SKM-1 treated with dmso at 0.1 percent for 144 hours (cell line): ENCODE results near the gene SCNM1.
A peak's percentile ranks its signal among the peaks of the same experiment; 100 is the strongest.
"Not testable (repeated sequence)": the region's sequence is repeated elsewhere in the genome, so short reads cannot be mapped to it uniquely, and the experiment has no call there.

Source experiments
- DNase-seq: peaks from one replicate; lab custom pipeline; 2025; ENCODE audit not compliant: unreplicated experiment; lab: John Stamatoyannopoulos, UW

Gene SCNM1

DNA sequence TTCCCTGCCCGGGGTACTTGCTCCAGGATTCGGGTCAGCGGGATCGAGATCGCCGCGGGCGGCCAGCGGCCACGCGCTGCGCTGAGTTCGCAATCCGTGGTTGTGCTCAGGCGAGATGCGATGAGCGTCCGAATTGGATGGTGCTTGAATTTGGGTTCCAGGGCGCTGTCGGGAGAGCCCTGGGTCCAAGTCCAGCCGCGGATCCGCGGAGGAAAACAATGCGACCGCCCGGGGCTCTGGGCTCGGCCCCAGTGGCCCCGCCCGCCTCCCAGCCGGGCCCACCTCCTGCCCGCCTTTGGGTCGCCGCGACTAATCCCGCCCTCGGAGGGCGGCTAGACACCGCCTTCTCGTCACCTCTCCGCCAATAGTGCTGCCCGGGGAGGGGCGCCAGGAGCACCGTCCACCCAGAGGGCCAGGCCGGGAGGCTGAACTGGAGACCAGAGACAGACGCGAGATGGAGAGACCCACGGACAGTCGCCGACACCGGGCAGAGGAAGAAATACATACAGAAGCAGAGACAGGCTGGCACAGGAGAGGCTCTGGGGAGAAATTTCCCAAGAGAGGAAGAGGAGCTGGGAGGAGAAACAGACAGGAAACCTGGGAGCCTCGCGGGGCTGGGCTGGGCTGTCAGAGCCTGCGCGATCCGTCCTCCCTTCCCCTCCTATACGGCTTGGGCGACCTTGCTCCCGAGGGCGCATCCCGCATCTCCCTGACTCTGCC is 19.4 kb upstream of the SCNM1 start, which contains the start of gene SEMA6C:
TSS of gene SEMA6C (minus strand) at position 220 of the 720 bp plus-strand sequence. CDS start 4,010 bp downstream, outside the sequence.
- peak; percentile 96 for DNase-seq

DNA sequence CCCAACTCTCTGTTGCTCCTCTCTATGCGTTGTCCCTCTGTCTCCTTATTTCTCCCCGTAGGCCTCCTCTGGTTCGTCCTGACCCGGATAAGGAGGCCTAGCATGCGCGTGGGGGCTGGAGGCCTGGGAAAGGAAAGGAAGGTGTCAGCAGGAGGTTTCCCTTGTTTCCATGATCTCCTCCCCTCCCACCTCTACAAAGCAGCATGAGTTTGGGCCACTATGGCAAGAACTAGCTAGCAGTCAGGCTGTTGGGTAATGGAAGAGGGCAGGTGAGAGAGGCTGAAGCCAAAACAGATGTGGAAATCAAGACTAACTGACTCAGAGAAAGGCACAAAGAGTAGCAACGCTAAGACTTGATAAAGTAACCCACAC is 18.8 kb upstream of the SCNM1 start:
- DNase-seq, result no peak

DNA sequence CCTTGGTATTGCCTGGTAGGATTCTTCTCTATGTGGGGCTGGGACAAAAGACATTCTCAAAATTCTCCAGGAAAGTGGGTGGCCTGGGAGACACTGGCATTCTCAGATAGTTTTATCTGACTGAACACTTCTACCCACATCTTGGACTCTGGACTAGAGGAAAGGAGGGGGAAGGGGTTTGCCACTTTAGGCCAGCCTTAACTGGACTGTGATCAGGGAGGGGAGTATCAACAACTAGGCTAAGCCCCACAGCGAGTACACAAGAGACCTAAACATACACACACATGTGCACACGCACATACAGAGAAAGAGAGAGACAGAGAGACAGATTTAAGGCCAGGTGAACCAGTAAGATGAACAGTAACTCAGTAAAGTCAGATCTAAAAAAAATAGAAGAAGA is 18.3 kb upstream of the SCNM1 start:
- DNase-seq, result no peak

DNA sequence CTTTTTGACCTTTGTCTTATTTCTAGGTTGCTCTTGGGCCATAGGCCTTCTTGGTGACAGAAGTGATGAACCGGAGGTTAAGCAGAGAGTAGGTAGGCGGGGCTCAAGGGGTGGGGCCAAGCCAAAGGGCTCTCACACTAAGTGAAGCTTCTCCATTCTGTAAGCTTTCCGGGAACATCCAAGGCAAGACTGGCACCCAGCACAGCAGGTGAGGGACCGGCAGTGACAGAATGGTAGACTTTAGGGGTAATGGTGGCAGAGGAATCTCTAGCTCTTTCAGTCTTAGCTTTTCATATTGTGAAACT is 9.5 kb upstream of the SCNM1 start, which contains the start of gene TNFAIP8L2:
TSS of gene TNFAIP8L2 (plus strand) at position 135 of the 305 bp plus-strand sequence. CDS start 2,049 bp downstream, outside the sequence.
- peak; percentile 91 for DNase-seq

DNA sequence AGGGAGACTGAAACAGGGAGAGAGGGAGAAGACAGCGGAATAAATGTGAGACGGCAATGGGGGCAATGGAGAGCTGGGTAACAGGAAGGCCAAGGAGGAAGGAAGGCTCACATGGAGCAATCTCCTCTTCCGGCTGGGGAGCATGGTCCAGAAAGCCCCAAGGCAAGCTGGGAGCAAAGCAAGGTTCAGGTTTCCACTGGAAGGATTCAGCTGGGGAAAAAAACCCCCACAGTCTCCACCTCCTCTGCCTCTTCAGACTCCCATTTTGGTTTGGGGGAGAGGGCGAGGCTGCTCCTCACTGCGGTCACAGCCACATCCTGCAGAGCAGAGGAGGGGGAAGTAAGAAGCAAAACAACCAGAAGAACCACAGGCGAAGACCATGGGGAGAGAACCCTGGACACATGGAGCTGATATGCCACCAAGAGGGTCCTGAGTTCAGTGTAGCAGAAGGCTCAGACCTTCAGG is 8.8 kb upstream of the SCNM1 start:
- DNase-seq, result peak; percentile 97

DNA sequence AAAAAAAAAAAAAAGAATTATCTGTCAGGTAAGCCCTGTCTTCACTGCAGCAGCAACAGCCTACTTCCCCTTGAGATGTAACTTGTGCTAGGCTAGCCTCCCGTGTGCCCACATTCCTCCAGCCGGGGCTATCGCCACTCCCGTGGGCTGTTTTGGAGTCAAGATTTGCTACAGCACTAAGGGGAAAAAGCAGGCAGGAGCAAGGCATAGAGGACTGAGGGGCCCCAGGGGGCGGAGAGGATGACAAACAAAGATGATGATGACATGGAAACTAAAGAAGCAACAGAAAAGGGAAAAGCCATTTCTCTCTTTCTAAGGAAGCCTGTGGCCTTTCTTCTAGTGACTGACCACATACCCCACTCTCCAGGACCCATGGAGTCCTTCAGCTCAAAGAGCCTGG is 7.6 kb upstream of the SCNM1 start:
- DNase-seq, result peak; percentile 41

DNA sequence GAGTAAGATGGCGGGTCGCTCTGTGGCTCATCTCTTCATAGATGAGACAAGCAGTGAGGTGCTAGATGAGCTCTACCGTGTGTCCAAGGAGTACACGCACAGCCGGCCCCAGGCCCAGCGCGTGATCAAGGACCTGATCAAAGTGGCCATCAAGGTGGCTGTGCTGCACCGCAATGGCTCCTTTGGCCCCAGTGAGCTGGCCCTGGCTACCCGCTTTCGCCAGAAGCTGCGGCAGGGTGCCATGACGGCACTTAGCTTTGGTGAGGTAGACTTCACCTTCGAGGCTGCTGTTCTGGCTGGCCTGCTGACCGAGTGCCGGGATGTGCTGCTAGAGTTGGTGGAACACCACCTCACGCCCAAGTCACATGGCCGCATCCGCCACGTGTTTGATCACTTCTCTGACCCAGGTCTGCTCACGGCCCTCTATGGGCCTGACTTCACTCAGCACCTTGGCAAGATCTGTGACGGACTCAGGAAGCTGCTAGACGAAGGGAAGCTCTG is 7.1 kb upstream of the SCNM1 start:
- peak; percentile 53 for DNase-seq

DNA sequence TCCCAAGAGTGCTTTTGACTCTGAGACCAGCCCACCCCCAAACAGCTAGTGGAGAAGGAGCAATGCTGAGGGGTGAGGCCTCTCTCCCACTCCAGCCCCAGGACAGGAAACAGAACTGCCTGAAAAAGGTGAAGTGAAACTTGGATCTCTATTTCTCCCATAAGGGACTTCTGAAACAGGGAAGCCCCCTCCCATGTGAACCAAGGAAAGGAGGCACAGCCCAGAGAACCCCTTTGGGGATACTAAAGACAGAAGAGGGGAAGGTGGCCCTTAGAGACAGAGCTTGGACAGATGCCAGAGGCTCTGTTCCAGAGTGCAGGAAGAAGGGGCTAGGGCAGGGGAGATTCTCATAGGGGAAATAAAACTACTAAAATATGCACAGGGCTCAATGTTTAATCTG is 6.6 kb upstream of the SCNM1 start:
- DNase-seq, result no peak

DNA sequence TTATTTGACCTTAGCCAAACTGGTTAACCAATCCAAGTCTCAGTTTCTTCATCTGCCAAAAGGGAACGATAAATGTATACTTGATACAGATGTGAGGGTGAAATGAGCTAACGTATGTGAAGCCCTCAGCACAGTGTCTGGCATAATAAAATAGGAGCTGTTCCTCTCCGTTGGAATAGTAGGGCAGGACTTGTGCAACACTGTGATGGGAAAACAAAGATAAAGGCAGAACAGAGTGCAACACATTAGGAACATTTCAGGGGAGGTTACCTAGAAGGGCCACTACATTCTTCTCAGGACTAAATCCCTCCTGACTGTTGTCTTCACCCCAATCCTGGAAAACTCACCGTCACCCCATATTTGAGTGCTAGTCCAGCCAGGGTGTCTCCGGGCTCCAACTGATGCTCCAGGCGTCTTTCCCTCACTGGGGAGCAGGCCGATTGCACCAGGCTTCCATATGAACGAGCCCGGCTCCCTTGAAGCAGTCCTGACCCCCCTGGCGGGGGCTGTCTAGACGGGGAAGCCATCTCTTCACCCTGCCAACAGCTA is 1.1 kb upstream of the SCNM1 start:
- no peak for DNase-seq

DNA sequence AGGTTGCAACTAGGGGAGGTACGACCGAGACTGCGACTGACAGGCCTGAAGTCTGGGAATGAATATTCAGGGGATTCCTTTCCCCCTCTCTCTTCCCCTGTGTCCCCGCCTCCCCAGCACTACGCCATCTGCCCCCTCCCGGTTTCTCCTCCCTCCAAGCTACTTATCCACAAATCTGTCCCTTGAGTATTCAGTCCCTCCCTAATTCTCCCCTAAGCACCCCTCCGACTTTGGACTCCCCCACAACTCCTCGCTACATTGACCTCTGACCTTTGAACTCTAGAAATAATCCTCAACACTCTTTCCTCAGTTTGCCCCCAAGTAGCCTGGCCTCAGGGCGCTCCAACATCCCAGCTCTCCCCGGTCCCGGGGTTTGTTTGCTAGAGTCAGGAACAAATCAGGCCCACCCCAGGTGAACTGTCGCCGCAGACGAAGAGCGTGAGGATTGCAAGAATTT is 635 bp upstream of the SCNM1 start:
- no peak for DNase-seq

DNA sequence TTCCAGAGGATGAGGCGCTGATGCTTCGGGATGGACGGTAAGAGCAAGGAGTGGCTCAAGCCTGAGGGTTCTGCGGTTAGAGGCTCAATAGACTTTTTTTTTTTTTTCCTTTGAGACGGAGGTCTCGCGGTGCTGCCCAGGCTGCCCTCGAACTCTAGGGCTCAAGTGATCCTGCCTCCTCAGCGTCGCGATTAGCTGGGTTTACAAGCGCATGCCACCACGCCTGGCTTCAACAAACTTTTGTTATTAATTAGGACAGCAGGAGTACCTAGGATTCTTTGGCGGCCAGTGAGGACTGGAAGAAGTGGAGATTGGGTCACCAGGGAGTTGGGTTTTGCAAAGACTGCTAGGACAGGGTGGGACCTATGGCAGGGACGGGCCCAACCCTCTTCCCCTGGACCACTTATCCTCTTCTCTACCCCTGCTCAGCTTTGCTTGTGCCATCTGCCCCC is 587 bp downstream of the SCNM1 start:
- DNase-seq, result no peak

DNA sequence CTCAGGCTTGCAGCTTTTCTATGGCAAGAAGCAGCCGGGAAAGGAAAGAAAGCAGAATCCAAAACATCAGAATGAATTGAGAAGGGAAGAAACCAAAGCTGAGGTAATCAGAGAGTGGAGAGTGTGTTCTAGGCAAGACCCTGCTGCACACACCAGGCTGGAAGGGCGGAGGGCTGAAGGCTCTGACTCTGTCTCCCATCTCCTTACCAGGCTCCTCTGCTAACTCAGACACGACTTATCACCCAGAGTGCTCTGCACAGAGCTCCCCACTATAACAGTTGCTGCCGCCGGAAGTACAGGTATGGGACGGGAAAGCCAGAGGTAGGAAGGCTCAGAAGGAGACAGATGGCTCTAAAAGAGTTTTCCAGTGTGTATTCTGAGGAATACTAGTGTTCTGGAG is 1.2 kb downstream of the SCNM1 start:
- DNase-seq, result no peak

DNA sequence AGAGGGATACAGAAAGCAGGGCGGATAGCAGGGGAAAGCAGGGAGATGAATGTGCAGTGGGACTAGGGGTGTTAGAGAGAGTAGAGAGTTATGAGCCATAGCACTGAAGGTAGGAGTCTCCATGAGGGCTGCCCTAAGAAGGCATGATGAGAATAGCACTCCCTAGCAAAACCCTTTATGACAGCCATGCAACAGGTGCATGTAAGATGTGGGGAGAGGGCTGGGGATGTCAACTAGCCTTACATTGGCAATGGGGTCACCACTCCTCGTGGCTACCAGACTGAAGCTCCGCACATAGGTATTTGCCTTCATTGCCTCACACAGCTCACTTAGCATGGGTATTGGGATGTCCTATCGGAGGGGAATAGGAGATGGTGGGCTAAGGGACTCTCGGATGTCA is 5.2 kb downstream of the SCNM1 start:
- DNase-seq, result no peak

DNA sequence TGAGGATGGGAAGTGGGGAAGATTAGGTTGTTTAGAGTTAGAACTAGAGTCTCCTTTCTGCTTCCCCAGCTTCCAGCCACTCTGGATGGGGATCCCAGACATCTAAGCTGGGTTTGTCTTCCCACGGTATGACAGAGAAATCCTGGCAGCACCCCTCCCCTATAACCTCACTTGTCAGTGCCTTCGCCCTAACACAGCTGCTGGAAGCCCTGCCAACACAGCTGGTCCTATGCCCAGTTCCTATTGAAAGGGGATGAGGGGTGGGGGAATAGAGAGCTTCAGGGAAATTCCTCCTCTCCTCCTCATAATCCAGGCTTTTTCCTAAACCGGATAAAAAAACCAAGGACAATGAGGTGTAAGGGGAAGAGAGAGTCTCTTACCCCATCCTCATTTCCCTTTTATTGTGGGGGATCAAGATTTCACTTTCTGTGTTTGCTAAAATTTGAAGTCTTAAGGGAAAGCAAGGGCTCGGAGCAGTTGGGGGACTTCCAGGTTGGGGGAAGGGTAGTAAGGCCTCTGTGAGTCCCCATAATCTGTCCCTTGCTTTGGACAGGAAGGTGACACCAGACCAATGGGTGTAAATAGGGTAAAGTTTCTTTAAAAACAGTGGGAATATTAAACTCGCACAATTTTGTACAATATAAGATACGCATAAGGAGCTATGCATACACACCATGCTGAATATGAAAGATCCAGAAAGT is 9.2 kb downstream of the SCNM1 start:
- DNase-seq, result no peak

DNA sequence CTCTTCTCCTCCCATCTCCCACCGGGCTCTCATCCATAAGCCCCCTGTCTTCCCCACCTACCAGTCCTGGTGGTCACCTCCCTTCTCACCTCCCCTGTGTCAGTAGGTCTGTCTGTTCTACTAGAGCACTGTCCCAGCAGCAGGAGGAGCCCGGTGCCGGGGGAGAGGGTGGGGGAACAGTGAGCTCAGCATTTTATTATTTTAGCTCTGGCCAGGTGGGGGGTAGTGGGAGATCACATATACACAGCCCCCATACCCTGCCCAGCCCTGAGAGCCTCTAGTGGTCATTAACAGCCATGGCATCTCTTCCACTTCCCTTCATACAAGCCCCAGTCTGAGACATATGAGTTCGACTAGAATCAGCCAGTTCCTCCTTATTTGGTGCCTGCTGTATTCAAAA is 9.9 kb downstream of the SCNM1 start, which contains the start of gene TMOD4:
TSS of gene TMOD4 (minus strand) at position 119 of the 400 bp plus-strand sequence. CDS start 1,106 bp downstream, outside the sequence.
- DNase-seq, result peak; percentile 56

DNA sequence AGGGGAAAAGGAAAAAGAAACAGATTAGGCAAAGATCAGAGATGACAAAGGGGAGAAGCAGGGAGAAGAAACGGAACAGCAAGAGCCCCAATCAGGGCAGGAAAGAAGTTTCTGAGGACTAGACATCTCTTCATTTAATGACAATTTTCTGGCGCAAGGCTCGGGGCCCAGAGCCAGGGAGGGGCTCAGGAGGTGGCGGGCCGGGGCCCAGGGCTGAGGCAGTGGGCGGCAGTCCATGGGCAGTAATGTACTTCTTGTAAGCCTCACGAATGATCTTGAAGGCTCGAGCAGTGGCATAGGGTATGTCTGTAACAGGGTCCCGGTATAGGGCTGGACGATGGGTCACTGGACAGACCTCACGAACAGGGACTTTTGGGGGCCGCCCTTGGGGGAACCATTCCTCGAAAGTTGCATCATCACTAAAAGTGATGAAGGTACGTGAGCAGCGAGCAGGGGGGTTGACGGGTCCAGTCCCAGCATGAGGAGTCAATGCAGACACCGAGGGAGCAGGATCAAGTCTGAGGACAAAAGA is 10.6 kb downstream of the SCNM1 start:
- no peak for DNase-seq

DNA sequence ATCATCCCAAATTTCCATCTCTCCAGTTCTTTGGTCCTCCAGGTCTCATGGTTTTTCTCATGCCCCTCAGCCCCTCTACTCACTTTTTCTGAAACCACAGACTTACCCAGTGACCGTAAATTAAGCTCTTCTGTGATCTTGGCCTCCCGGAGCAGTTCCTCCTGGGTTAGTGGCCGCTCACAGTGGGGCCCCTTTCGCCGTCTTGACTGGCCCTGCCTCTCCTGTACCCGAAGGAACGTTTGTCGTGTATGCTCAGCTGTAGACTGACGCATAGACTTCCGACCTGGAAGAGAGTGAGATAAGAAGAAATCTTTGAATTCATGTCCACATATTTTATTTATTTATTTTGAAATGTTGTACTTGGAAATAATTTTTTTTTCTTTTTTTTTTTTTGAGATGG is 18.3 kb downstream of the SCNM1 start:
- no peak for DNase-seq

DNA sequence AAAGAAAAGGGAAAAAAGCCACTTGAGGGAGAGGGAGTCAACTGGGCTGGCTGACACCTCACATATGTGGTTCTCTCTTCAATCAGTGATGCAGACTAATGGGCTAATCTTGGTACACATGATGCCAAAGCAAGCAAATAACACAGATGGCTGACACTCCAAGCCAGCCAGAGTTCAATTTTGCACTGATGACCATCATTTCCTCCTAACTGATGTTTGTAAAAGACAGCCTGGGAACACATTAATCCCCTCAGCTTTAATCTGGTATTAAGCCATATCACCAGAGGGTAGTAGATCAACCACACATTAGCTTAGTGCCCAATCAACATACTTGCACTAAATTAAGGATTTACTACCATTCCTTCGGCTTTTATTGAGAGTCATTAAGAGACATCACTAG is 21.3 kb downstream of the SCNM1 start:
- DNase-seq, result no peak

DNA sequence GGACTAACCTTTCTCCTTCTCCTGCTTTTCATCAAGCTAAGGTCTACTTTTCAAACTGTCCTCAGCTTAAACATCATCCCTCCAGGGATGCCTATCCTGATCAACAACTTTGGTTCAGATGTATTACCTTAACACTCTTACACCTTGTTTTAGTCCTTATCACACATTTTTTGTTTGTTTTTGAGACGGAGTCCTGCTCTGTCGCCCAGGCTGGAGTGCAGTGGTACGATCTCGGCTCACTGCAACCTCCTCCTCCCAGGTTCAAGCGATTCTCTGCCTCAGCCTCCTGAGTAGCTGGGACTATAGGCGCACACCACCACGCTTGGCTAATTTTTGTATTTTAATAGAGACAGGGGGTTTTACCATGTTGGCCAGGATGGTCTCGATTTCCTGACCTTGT is 22.7 kb downstream of the SCNM1 start:
- DNase-seq, result not testable (repeated sequence)

DNA sequence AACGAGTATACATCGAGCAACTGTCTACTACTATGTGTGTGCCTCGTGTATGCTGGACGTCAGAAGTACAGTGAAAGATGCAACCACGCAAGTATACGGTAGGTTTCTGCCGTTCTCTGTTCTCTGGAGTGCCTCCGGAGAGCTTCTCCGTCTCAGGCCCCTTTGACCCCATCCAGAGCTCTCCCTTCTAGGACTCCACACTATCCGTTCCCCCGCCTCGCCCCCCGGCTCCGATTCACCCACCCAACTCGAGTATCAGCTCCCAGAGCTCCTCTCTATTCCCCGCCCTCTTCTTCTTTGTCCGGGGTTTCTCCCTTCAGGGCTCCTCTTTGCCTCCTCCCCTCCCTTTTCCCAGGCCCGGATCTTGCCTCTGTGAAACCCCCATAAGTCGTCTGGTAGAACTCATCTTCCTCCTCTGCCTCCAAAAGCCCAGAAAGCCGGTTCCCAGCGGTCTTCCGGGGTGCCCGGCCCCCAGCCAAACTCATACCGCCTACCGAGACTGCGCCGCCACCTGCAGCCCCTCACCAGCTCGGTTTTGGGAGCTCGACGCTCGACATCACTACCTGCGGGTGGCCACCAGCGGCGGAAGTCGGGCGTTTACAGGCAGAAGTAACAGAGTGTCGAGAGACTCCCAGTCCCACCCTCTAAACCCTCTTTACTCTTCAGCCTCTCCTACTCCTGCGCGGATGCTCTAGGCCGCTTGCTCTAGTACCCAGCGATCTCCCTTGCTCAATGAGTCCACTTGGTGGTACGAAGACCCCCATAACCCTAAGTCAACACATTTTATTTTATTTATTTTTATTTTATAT is 23.9 kb downstream of the SCNM1 start, which contains the start of gene VPS72:
TSS of gene VPS72 (minus strand) at position 561 of the 809 bp plus-strand sequence. CDS start at position 485, 76 bp downstream.
- DNase-seq, result peak; percentile 96
